ENCODE results near the gene POLR1C.

- TF ChIP-seq, protein P1, sequence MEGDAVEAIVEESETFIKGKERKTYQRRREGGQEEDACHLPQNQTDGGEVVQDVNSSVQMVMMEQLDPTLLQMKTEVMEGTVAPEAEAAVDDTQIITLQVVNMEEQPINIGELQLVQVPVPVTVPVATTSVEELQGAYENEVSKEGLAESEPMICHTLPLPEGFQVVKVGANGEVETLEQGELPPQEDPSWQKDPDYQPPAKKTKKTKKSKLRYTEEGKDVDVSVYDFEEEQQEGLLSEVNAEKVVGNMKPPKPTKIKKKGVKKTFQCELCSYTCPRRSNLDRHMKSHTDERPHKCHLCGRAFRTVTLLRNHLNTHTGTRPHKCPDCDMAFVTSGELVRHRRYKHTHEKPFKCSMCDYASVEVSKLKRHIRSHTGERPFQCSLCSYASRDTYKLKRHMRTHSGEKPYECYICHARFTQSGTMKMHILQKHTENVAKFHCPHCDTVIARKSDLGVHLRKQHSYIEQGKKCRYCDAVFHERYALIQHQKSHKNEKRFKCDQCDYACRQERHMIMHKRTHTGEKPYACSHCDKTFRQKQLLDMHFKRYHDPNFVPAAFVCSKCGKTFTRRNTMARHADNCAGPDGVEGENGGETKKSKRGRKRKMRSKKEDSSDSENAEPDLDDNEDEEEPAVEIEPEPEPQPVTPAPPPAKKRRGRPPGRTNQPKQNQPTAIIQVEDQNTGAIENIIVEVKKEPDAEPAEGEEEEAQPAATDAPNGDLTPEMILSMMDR (IDR thresholded peaks at IDR 0.05; ENCODE audit: borderline replicate concordance, extremely low read depth, low read length, poor library complexity, severe bottlenecking), result no peak
- no peak for TF ChIP-seq EZH2 (IDR thresholded peaks at IDR 0.05; ENCODE audit: borderline replicate concordance, low read depth, low read length, severe bottlenecking)
Measured at GRCh38 chr6:43515808-43516207, 1.1 kb upstream of the POLR1C start.
